Fibroblast of mammary gland (primary cell): ENCODE measurements around the gene TRPM2.

ENCODE experiments used
- DNase-seq: peaks from one replicate; pipeline ENCODE4 v3.0.0-alpha.2; 2010; ENCODE audit warnings: low read depth
- H3K4me3 ChIP-seq: 2 replicates; pipeline ENCODE4 v1.5.1; 2011; ENCODE audit warnings: low read depth, mild to moderate bottlenecking, low read length, moderate library complexity; ENCODE audit not compliant: control insufficient read depth
- TF ChIP-seq, protein P1 (sequence below): conservative IDR thresholded peaks from 2 replicates; pipeline ENCODE4 v1.5.1; 2011; ENCODE audit warnings: low read depth, low read length, inconsistent platforms; ENCODE audit not compliant: control insufficient read depth, insufficient read depth

The TRPM2 gene

DNA sequence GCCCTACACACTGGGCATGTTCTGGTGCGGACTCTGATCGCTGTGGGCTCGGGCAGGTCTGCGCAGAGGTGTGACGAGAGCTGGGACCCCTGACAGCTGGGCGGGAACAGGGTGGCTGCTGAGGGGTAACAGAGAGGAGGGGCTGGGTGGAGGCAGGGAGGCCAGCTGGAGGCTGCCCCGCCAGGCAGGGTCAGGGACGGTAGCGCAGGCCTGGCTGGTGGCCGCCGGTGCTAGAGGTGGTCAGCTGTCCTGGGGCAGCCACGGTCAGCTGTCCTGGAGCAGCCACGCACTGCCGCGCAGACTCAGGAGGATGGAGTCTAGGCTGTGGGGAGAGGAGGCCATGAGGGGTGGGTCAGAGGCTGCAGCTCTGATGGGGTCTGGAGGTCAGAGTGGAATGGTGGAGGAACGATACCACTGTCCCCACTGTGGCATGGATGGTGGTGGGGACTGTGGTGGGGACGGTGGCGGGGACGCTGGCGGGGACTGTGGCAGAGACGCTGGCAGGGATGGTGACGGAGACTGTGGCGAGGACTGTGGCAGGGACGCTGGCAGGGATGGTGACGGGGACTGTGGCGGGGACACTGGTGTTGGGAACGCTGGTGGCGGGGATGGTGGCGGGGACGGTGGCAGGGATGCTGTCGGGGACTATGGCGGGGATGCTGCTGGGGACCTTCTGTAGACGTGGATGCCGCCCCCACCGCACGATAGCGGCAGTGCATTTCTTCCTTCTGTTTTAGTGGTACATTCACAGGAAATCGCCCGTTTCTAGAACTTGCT, 80.6 kb downstream of the TRPM2 start:
- TF ChIP-seq, protein P1, sequence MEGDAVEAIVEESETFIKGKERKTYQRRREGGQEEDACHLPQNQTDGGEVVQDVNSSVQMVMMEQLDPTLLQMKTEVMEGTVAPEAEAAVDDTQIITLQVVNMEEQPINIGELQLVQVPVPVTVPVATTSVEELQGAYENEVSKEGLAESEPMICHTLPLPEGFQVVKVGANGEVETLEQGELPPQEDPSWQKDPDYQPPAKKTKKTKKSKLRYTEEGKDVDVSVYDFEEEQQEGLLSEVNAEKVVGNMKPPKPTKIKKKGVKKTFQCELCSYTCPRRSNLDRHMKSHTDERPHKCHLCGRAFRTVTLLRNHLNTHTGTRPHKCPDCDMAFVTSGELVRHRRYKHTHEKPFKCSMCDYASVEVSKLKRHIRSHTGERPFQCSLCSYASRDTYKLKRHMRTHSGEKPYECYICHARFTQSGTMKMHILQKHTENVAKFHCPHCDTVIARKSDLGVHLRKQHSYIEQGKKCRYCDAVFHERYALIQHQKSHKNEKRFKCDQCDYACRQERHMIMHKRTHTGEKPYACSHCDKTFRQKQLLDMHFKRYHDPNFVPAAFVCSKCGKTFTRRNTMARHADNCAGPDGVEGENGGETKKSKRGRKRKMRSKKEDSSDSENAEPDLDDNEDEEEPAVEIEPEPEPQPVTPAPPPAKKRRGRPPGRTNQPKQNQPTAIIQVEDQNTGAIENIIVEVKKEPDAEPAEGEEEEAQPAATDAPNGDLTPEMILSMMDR, result no peak
- no peak overlapping the region for H3K4me3 ChIP-seq
- DNase-seq, result no peak

DNA sequence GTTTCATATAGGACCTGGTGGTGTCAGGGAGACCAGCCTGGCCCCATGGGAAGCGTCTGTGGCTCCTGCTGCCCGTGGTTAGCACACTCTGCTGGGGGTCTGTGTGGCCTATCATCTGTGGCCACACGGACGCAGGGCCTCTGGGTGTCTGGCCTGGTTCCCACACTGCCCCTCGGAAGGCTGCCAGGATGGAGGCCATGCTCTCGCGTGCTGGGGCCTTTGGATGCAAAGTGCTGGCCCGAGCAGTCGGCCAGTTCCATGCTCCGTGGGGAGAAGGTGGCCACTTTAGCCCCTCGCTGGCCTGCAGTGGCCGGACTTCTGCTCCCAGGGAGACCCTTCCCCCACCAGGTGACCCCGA, 81.1 kb downstream of the TRPM2 start:
- TF ChIP-seq, protein P1, result no peak
- no peak overlapping the region for H3K4me3 ChIP-seq
- DNase-seq, result no peak

DNA sequence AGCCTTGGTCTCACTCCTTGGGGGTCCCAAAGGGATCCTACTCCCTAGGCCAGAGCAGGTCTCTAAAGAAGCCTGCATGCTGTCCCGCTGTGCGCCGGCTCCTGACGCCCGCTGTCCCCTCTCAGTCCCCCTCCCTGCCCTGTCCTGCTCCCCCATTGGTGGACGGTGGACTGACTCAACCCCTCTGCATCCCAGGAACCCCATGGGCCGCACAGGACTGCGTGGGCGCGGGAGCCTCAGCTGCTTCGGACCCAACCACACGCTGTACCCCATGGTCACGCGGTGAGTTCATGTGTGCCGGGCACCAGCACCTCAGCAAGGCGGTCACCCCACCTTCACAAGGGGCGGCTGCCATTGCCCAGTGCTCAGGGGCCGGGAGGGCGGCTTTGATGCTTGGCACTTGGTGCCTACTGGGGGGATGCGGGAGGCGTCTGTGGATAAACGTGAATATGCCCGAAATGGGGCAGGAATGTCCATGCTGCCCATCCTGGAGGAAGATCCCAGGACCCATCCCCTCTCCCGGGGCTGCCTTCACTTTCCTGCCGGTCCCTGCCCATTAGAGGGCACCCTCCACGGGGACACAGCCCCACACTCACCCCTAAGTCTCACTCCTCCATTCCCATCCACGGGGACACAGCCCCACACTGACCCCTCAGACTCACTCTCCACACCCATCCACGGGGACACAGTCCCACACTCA, 81.7 kb downstream of the TRPM2 start:
- H3K4me3 ChIP-seq, result no peak overlapping the region
- TF ChIP-seq, protein P1, result no peak
- DNase-seq, result no peak

GRCh38 chr21:44436111-44436611, 82.7 kb downstream of the TRPM2 start:
- TF ChIP-seq, protein P1, result no peak
- no peak for DNase-seq
- no peak overlapping the region for H3K4me3 ChIP-seq

DNA sequence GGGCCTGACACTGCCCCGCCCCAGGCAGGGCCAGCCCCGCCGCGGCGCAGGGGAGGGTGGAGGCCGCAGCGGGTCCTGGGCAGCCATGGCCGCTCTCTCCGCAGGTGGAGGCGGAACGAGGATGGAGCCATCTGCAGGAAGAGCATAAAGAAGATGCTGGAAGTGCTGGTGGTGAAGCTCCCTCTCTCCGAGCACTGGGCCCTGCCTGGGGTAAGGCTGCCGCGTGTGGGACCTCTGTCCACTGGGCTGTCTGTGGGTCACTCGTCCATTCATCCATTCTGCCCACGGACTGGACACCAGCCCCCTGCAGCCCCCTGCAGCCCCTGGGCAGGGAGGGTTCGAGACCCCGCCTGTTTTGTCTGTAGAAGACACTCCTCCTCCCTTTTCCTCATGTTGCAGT, 83.5 kb downstream of the TRPM2 start:
- no peak overlapping the region for H3K4me3 ChIP-seq
- TF ChIP-seq, protein P1, result no peak
- no peak for DNase-seq

GRCh38 chr21:44437371-44437695, 83.9 kb downstream of the TRPM2 start:
- TF ChIP-seq, protein P1, result no peak
- no peak overlapping the region for H3K4me3 ChIP-seq
- no peak for DNase-seq
